GM23338 (cell line): ENCODE data around the gene USP50.

ENCODE experiments used
- CREB1 ChIP-seq: fragments of 250-450 bp; sonication (Bioruptor Pico); IDR thresholded peaks from 2 replicates; pipeline ENCODE4 v1.5.0; 2020; ENCODE audit warnings: low read depth, mild to moderate bottlenecking, moderate library complexity
- CTCF ChIP-seq, 2 experiments: fragments of 200-600 bp in 1 of 2; sonication (generic) in 1 of 2; conservative IDR thresholded peaks; 2 replicates each; pipeline versions ENCODE4 v1.5.1 to v1.6.1; 2016 to 2017; ENCODE audit warnings: antibody characterized with exemption in 2 of 2, low read depth in 2 of 2, mild to moderate bottlenecking in 2 of 2, moderate library complexity in 1 of 2
- ETS1 ChIP-seq: IDR thresholded peaks from 2 replicates; pipeline ENCODE4 v1.6.1; 2016; ENCODE audit warnings: antibody characterized with exemption
- EZH2 ChIP-seq: fragments of 200-600 bp; sonication (generic); IDR thresholded peaks from one replicate; pipeline ENCODE4 v1.8.0; 2017; ENCODE audit warnings: antibody characterized with exemption, mild to moderate bottlenecking, low read depth; ENCODE audit not compliant: unreplicated experiment
- EZH2phosphoT487 ChIP-seq: fragments of 200-600 bp; sonication (generic); IDR thresholded peaks from one replicate; pipeline ENCODE4 v1.8.1; 2018; ENCODE audit warnings: antibody characterized with exemption; ENCODE audit not compliant: unreplicated experiment
- POLR2AphosphoS5 ChIP-seq: IDR thresholded peaks from 2 replicates; pipeline ENCODE4 v1.6.1; 2016; ENCODE audit warnings: antibody characterized with exemption, low read depth
- REST ChIP-seq: IDR thresholded peaks from one replicate; pipeline ENCODE4 v1.6.1; 2018; ENCODE audit warnings: antibody characterized with exemption; ENCODE audit not compliant: unreplicated experiment
- ZNF114 ChIP-seq: fragments of 250-450 bp; sonication (Bioruptor Pico); IDR thresholded peaks from 2 replicates; pipeline ENCODE4 v1.5.0; 2020; ENCODE audit warnings: mild to moderate bottlenecking, moderate library complexity

- no peak for TF ChIP-seq REST
- TF ChIP-seq CTCF (conservative IDR thresholded peaks at IDR 0.05; ENCODE audit: low read depth in 2 of 2): no peak
- TF ChIP-seq CREB1 (CRISPR knock-in tag): no peak
- TF ChIP-seq POLR2AphosphoS5: no peak
- TF ChIP-seq ETS1: no peak
- TF ChIP-seq EZH2: no peak
- no peak for TF ChIP-seq EZH2phosphoT487
- no peak for TF ChIP-seq ZNF114
These were observed 22.6 kb downstream of the USP50 start for GRCh38 chr15:50523851-50524251.
